ENCODE data around the gene RNF112. TPM values are rescaled to one million over a fixed set of nuclear protein-coding genes. Genes with fewer than 3 reads are reported as not detected.

Gene RNF112
- polyA plus RNA-seq, 2 donors: 1.1 to 3.7 TPM

DNA sequence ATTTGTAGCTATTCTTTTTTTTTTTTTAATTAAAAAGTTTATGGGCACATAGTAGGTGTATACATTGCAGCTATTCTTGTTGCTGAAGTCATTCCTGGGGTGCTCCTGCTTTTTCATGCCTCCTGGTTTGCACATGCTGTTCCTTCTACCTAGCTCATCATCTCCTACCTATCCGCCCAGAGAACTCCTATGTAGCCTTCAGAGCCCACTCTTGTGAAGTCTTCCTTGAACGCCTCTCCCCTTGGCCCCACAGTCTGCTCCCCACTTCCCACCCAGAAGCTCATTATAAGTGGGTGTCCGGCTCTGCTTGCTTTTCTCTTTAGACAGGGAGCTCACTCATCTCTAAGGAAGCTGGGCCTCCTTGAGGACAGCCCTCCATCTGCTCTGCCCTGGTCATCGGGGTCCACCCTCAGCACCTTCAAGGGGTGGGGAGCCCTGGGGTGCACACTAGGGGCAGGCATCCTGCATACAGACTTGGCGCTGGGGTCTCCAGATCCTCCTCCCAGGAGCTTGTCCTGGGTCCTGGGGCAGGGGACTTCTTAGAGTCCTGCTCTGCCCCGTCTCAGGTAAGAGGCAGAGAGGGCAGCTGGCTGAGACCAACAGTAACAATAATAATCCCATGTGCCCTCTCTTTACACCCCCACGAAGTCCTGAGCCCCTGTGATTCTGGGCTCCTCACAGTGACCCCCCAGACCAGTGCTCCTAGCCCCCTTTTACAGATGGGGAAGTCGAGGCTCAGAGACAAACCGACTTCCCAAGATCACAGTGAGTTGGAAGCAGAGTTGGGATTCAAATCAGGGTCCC is 45.0 kb upstream of the RNF112 start:
- no peaks in the 10 kb centered on the region for H3K9me3 ChIP-seq (ENCODE audit: control insufficient read depth in 2 of 2, insufficient read depth in 1 of 2, low read depth in 1 of 2, low read length in 1 of 2)
- H3K36me3 ChIP-seq (ENCODE audit: control insufficient read depth in 2 of 2, insufficient read depth in 2 of 2, low read length in 1 of 2): no peaks in the 10 kb centered on the region
- no peaks in the 10 kb centered on the region for H3K27me3 ChIP-seq (ENCODE audit: control insufficient read depth in 1 of 2, insufficient read depth in 2 of 2, low read length in 2 of 2)
- H3K4me3 ChIP-seq (ENCODE audit: low read depth in 1 of 2, low read length in 2 of 2): no peak overlapping the region
- H3K4me1 ChIP-seq (ENCODE audit: control insufficient read depth in 2 of 2, insufficient read depth in 2 of 2, low read length in 1 of 2): peaks cover 4 to 13% of the 10 kb centered on the region in 2 donors
- 85 to 87% methylated on average over 9 of the region's 9 CpGs for WGBS, 2 donors
- no peak overlapping the region for H3K27ac ChIP-seq (ENCODE audit: low read depth in 2 of 2, low read length in 1 of 2)

DNA sequence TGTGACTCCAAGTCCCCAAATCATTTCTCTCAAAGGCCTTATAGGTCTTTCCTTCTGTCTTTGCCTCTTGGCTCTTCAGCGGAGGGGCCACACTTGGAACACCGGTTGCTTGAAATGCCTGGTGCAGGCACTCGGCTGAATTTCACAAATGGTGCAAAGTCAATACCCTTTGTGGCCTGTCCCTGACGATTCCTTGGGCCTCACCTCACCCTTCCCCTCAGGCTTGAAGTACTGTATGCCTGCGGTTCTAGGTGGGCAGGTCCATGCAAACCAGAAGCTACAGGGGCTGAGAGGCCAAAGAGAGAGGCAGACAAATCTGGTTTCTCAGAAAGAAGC is 44.4 kb upstream of the RNF112 start:
- Histone ChIP-seq H3K27me3 (ENCODE audit: control insufficient read depth in 1 of 2, insufficient read depth in 2 of 2, low read length in 2 of 2) (no peaks in the 10 kb centered on the region), H3K36me3 (ENCODE audit: control insufficient read depth in 2 of 2, insufficient read depth in 2 of 2, low read length in 1 of 2) (no peaks in the 10 kb centered on the region), H3K4me3 (ENCODE audit: low read depth in 1 of 2, low read length in 2 of 2) (no peak overlapping the region), H3K9me3 (ENCODE audit: control insufficient read depth in 2 of 2, insufficient read depth in 1 of 2, low read depth in 1 of 2, low read length in 1 of 2) (no peaks in the 10 kb centered on the region), H3K4me1 (ENCODE audit: control insufficient read depth in 2 of 2, insufficient read depth in 2 of 2, low read length in 1 of 2) (peaks cover 4 to 13% of the 10 kb centered on the region in 2 donors), H3K27ac (ENCODE audit: low read depth in 2 of 2, low read length in 1 of 2) (no peak overlapping the region)
- WGBS, 2 donors: 81 to 87% methylated on average over 5 of the region's 5 CpGs

DNA sequence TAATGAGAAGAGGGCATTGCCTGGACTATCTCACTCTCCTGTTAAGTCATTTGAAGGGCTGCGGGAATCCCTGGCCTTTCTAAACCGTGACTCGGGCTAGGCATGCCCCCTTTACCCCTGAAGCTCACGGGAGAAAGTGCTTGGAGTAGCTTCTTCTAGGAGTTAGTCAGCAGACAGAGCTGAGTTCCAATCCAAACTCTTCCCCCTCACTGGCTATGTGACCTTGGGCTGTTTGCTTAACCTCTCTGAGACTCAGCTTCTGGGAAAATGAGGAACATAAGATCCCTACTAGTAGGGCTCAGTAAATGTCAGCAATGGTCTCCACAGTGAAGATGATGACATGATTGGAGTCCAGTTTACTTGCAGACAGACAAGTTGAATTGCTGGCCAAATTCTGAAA is 42.8 kb upstream of the RNF112 start:
- no peaks in the 10 kb centered on the region for H3K36me3 ChIP-seq (ENCODE audit: control insufficient read depth in 2 of 2, insufficient read depth in 2 of 2, low read length in 1 of 2)
- no peaks in the 10 kb centered on the region for H3K9me3 ChIP-seq (ENCODE audit: control insufficient read depth in 2 of 2, insufficient read depth in 1 of 2, low read depth in 1 of 2, low read length in 1 of 2)
- no peaks in the 10 kb centered on the region for H3K27me3 ChIP-seq (ENCODE audit: control insufficient read depth in 1 of 2, insufficient read depth in 2 of 2, low read length in 2 of 2)
- H3K4me3 ChIP-seq (ENCODE audit: low read depth in 1 of 2, low read length in 2 of 2): no peak overlapping the region
- H3K27ac ChIP-seq (ENCODE audit: low read depth in 2 of 2, low read length in 1 of 2): no peak overlapping the region
- peaks cover 4 to 13% of the 10 kb centered on the region in 2 donors for H3K4me1 ChIP-seq (ENCODE audit: control insufficient read depth in 2 of 2, insufficient read depth in 2 of 2, low read length in 1 of 2)
- 85 to 88% methylated on average over 4 of the region's 4 CpGs for WGBS, 2 donors

DNA sequence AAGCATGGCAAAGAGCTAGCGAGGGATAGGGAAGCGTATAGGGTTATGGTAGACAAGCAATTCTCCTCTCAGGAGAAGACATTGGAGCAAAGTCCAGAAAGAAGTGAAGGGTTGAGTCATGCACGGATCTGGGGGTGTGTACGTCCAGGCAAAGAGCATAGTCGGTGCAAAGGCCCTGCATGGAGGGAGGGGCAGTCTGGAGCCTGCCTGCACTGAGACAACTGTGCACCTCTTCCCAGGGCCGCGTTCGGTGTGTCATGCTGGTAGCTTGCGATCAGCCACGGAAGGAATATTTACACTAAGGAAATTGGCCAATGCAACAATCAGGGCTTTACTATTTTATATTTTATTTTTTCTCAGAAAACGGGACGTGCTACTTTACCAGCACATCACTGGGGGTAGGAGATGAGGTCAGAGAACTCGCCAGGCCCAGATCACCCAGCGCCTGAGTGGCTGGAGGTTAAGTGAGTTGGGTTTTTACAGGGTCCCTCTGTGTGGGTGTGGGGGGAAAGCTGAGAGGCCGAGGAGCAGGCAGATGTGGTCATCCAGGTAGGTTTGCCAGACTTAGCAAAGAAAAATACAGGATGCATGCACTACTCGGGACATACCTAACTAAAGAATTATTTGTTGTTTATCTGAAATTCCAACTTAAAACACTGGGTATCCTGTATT is 41.8 kb upstream of the RNF112 start:
- H3K4me1 ChIP-seq (ENCODE audit: control insufficient read depth in 2 of 2, insufficient read depth in 2 of 2, low read length in 1 of 2): peaks cover 4 to 13% of the 10 kb centered on the region in 2 donors
- WGBS, 2 donors: 88 to 92% methylated on average over 16 of the region's 16 CpGs
- H3K27ac ChIP-seq (ENCODE audit: low read depth in 2 of 2, low read length in 1 of 2): peak overlapping the region in 1 of 2 donors; percentile 78
- H3K9me3 ChIP-seq (ENCODE audit: control insufficient read depth in 2 of 2, insufficient read depth in 1 of 2, low read depth in 1 of 2, low read length in 1 of 2): no peaks in the 10 kb centered on the region
- no peak overlapping the region for H3K4me3 ChIP-seq (ENCODE audit: low read depth in 1 of 2, low read length in 2 of 2)
- H3K27me3 ChIP-seq (ENCODE audit: control insufficient read depth in 1 of 2, insufficient read depth in 2 of 2, low read length in 2 of 2): no peaks in the 10 kb centered on the region
- H3K36me3 ChIP-seq (ENCODE audit: control insufficient read depth in 2 of 2, insufficient read depth in 2 of 2, low read length in 1 of 2): no peaks in the 10 kb centered on the region

DNA sequence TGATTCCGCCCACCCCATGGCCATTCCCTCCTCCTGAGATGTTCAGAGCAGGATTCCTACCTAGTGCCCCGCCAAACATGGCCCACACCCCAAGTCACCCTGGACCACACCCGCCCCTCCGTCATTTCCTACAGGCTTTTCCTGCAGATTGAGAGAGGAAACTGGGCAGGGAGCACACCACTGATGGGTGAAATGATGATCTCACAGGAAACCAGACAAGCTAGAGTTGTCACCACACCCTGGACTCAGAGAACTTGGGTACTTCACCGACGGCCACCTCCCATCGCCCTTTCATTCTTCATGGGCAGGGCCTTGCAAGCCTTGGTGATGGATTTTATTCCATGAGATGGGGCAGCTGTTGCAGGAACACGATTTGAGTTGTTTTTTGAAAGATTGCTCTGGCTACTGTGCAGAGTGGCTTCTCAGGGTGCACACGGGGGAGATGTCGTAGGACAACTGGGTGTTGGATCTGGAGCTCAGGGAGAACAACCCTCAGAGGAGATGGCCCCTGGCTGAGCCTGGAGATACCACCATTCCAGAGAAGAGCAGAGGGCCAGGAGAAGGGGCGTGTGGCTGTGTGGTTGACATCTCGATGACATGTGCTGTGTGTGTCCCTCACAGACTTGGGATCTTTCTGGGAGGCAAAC is 41.1 kb upstream of the RNF112 start:
- no peak overlapping the region for H3K4me3 ChIP-seq (ENCODE audit: low read depth in 1 of 2, low read length in 2 of 2)
- WGBS, 2 donors: 66 to 67% methylated on average over 12 of the region's 12 CpGs

DNA sequence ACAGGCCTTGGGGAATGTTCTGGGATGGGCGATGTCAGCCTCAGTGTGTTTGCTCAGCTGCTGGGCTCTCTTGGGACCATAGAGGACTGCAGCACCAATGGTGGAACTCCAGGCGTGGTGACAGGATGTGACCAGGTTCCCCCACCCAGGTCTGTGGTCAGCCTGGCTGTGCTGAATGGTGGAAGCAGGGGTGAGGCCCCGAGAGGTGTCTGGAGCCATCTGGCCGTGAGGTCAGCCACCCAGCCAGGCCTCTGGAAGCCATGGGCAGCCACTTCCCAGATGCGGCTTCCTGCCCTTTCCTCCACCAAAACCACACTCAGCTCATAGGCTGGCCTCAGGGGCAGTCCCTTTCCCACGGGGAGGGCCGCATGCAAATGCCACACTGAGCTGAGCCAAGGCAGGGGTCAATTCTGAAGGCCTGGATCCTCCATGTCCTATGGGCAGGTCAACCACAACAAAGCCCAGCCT is 40.5 kb upstream of the RNF112 start:
- 57 to 73% methylated on average over 7 of the region's 7 CpGs for WGBS, 2 donors
- no peaks in the 10 kb centered on the region for H3K9me3 ChIP-seq (ENCODE audit: control insufficient read depth in 2 of 2, insufficient read depth in 1 of 2, low read depth in 1 of 2, low read length in 1 of 2)

More for the DNA sequence above, 41.1 kb upstream of the RNF112 start:
- H3K27me3 ChIP-seq (ENCODE audit: control insufficient read depth in 1 of 2, insufficient read depth in 2 of 2, low read length in 2 of 2): no peaks in the 10 kb centered on the region
- no peaks in the 10 kb centered on the region for H3K36me3 ChIP-seq (ENCODE audit: control insufficient read depth in 2 of 2, insufficient read depth in 2 of 2, low read length in 1 of 2)
- H3K9me3 ChIP-seq (ENCODE audit: control insufficient read depth in 2 of 2, insufficient read depth in 1 of 2, low read depth in 1 of 2, low read length in 1 of 2): no peaks in the 10 kb centered on the region
- H3K27ac ChIP-seq (ENCODE audit: low read depth in 2 of 2, low read length in 1 of 2): peak overlapping the region in 1 of 2 donors; percentile 85
- H3K4me1 ChIP-seq (ENCODE audit: control insufficient read depth in 2 of 2, insufficient read depth in 2 of 2, low read length in 1 of 2): peaks cover 4 to 11% of the 10 kb centered on the region in 2 donors

DNA sequence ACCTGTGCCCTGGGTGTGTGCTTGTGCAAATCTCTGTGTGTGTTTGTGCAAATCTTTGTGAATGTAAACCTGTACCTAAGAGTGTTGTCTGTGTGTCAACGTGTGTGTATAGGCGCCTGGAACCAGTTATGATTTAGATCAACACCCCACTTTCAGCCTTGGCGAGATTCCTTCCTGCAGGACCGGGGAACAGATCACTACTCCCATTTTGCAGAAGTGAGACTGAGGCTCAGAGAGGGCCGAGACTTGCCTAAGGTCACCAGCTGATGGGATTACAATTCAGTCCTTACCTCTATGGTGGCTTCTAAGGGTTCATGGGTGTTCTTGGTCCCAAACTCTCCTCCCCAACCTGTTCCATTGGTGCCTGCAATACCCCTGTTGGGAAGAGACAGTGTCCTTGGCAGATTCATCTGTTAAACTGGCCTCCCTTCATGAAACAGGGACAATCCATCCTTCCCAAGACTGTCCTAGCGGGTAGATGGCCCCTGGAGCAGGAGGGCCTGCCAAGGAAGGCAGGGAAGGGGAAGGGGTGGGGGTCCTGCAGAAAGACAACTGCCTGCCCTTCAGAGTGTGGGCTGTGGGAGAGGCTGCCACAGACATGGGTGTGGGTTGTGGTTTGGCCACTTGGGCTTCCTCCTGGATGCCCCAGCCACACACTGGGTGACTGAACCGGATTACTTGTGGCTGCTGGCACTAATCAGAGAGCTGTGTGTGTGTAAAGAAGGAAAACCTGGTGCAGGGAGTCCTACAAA is 39.6 kb upstream of the RNF112 start:
- 80 to 84% methylated on average over 7 of the region's 7 CpGs for WGBS, 2 donors
- H3K4me1 ChIP-seq (ENCODE audit: control insufficient read depth in 2 of 2, insufficient read depth in 2 of 2, low read length in 1 of 2): peaks cover 4 to 11% of the 10 kb centered on the region in 2 donors
- no peaks in the 10 kb centered on the region for H3K36me3 ChIP-seq (ENCODE audit: control insufficient read depth in 2 of 2, insufficient read depth in 2 of 2, low read length in 1 of 2)
- peak overlapping the region in 1 of 2 donors; percentile 85 for H3K27ac ChIP-seq (ENCODE audit: low read depth in 2 of 2, low read length in 1 of 2)
- no peaks in the 10 kb centered on the region for H3K27me3 ChIP-seq (ENCODE audit: control insufficient read depth in 1 of 2, insufficient read depth in 2 of 2, low read length in 2 of 2)
- no peaks in the 10 kb centered on the region for H3K9me3 ChIP-seq (ENCODE audit: control insufficient read depth in 2 of 2, insufficient read depth in 1 of 2, low read depth in 1 of 2, low read length in 1 of 2)
- no peak overlapping the region for H3K4me3 ChIP-seq (ENCODE audit: low read depth in 1 of 2, low read length in 2 of 2)

More for the DNA sequence above, 40.5 kb upstream of the RNF112 start:
- no peak overlapping the region for H3K4me3 ChIP-seq (ENCODE audit: low read depth in 1 of 2, low read length in 2 of 2)
- H3K4me1 ChIP-seq (ENCODE audit: control insufficient read depth in 2 of 2, insufficient read depth in 2 of 2, low read length in 1 of 2): peaks cover 4 to 11% of the 10 kb centered on the region in 2 donors
- H3K27ac ChIP-seq (ENCODE audit: low read depth in 2 of 2, low read length in 1 of 2): peak overlapping the region; percentile 25 to 85
- no peaks in the 10 kb centered on the region for H3K36me3 ChIP-seq (ENCODE audit: control insufficient read depth in 2 of 2, insufficient read depth in 2 of 2, low read length in 1 of 2)
- H3K27me3 ChIP-seq (ENCODE audit: control insufficient read depth in 1 of 2, insufficient read depth in 2 of 2, low read length in 2 of 2): no peaks in the 10 kb centered on the region

DNA sequence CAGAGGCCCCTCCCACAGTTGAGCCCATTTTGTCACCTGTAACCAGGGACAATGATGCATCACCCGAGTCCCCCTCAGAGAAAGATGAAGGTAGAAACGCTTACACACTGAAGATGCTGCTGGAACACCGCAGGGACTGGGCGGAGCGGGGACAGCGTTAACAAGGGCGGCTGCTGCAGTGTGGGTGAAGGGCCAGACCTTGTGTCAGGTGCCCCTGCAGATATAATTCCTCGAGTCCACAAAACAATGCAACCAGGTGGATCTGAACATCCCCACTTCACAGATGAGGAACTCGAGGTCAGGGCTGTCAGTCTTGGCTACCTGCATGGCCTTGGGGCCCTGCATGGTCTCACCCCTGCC is 39.0 kb upstream of the RNF112 start:
- WGBS, 2 donors: 85 to 86% methylated on average over 9 of the region's 9 CpGs
- no peaks in the 10 kb centered on the region for H3K9me3 ChIP-seq (ENCODE audit: control insufficient read depth in 2 of 2, insufficient read depth in 1 of 2, low read depth in 1 of 2, low read length in 1 of 2)

DNA sequence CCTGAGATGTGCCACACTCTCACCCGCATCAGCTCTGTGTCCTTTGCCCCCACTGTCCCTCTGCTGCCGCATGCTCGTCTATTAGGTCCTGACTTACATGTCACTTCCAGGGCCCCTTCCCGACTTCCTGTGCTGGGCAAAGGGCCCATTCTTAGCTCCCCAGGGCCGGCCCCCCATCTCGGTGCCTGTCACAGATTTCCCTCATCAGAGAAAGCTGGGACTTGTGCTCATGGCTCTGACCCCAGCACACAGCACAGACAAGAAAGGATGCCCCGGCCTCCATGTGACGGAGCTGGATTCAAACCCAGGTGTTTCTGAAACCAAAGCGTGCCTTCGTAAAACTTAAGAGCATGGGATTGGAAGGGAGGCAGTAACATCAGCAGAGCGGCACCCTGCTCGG is 38.6 kb upstream of the RNF112 start:
- WGBS, 2 donors: 84 to 88% methylated on average over 12 of the region's 12 CpGs
- no peaks in the 10 kb centered on the region for H3K36me3 ChIP-seq (ENCODE audit: control insufficient read depth in 2 of 2, insufficient read depth in 2 of 2, low read length in 1 of 2)
- no peaks in the 10 kb centered on the region for H3K9me3 ChIP-seq (ENCODE audit: control insufficient read depth in 2 of 2, insufficient read depth in 1 of 2, low read depth in 1 of 2, low read length in 1 of 2)
- H3K4me3 ChIP-seq (ENCODE audit: low read depth in 1 of 2, low read length in 2 of 2): no peak overlapping the region
- H3K4me1 ChIP-seq (ENCODE audit: control insufficient read depth in 2 of 2, insufficient read depth in 2 of 2, low read length in 1 of 2): peaks cover 4 to 11% of the 10 kb centered on the region in 2 donors
- H3K27ac ChIP-seq (ENCODE audit: low read depth in 2 of 2, low read length in 1 of 2): peak overlapping the region in 1 of 2 donors; percentile 79
- H3K27me3 ChIP-seq (ENCODE audit: control insufficient read depth in 1 of 2, insufficient read depth in 2 of 2, low read length in 2 of 2): no peaks in the 10 kb centered on the region

More for the DNA sequence above, 39.0 kb upstream of the RNF112 start:
- H3K4me3 ChIP-seq (ENCODE audit: low read depth in 1 of 2, low read length in 2 of 2): no peak overlapping the region
- H3K27ac ChIP-seq (ENCODE audit: low read depth in 2 of 2, low read length in 1 of 2): peak overlapping the region in 1 of 2 donors; percentile 79
- H3K4me1 ChIP-seq (ENCODE audit: control insufficient read depth in 2 of 2, insufficient read depth in 2 of 2, low read length in 1 of 2): peaks cover 4 to 11% of the 10 kb centered on the region in 2 donors
- no peaks in the 10 kb centered on the region for H3K36me3 ChIP-seq (ENCODE audit: control insufficient read depth in 2 of 2, insufficient read depth in 2 of 2, low read length in 1 of 2)
- no peaks in the 10 kb centered on the region for H3K27me3 ChIP-seq (ENCODE audit: control insufficient read depth in 1 of 2, insufficient read depth in 2 of 2, low read length in 2 of 2)

Measured in esophagus (tissue), 2 donors.